Measurements from ENCODE around the gene CLPTM1L.
A peak's percentile ranks its signal among the peaks of the same experiment; 100 is the strongest.

Gene CLPTM1L

GRCh38 chr5:1299511-1299850 lies 45.4 kb downstream of the CLPTM1L start:
- no CpG with 5 or more reads among the region's 9 CpGs for WGBS (ENCODE audit: extremely low coverage, insufficient coverage, low lambda C conversion rate)
- no peak overlapping the region for H3K4ac ChIP-seq (ENCODE audit: low read depth, low read length)
- H3K27me3 ChIP-seq (ENCODE audit: insufficient read depth, low read length, poor library complexity): no peaks in the 10 kb centered on the region
- no peak overlapping the region for H2BK15ac ChIP-seq (replicated peaks; ENCODE audit: low read depth)
- no peak overlapping the region for H3K23ac ChIP-seq (ENCODE audit: low read length)
- DNase-seq: no peak
- H3K79me2 ChIP-seq (ENCODE audit: control insufficient read depth, insufficient read depth, low read length): no peaks in the 10 kb centered on the region
- no peak overlapping the region for H2AK5ac ChIP-seq (ENCODE audit: low read length)
- no peaks in the 10 kb centered on the region for H3K4me1 ChIP-seq (ENCODE audit: control insufficient read depth, low read depth, low read length)
- H3K9ac ChIP-seq (ENCODE audit: low read length): no peak overlapping the region
- H2BK120ac ChIP-seq (ENCODE audit: low read depth, low read length): no peak overlapping the region
- no peak overlapping the region for H3K4me3 ChIP-seq (ENCODE audit: low read length)
- no peak overlapping the region for H4K8ac ChIP-seq (ENCODE audit: low read depth, low read length)
- no peak overlapping the region for H2BK5ac ChIP-seq (ENCODE audit: low read length)
- H3K36me3 ChIP-seq (ENCODE audit: control insufficient read depth, insufficient read depth, low read length): no peaks in the 10 kb centered on the region
- H3K4me2 ChIP-seq (ENCODE audit: low read length): no peak overlapping the region
- no peak overlapping the region for H4K5ac ChIP-seq (ENCODE audit: low read length)
- H3K18ac ChIP-seq (ENCODE audit: low read length): no peak overlapping the region
- H3K79me1 ChIP-seq (ENCODE audit: low read length): no peaks in the 10 kb centered on the region
- no peak overlapping the region for H3K56ac ChIP-seq (ENCODE audit: low read length)
- H3K27ac ChIP-seq (ENCODE audit: low read depth, low read length): no peak overlapping the region

GRCh38 chr5:1298723-1299510 lies 46.0 kb downstream of the CLPTM1L start:
- no peak overlapping the region for H3K23ac ChIP-seq (ENCODE audit: low read length)
- H3K4ac ChIP-seq (ENCODE audit: low read depth, low read length): no peak overlapping the region
- DNase-seq: no peak
- H3K56ac ChIP-seq (ENCODE audit: low read length): no peak overlapping the region
- no peaks in the 10 kb centered on the region for H3K27me3 ChIP-seq (ENCODE audit: insufficient read depth, low read length, poor library complexity)
- H3K9ac ChIP-seq (ENCODE audit: low read length): no peak overlapping the region
- H4K5ac ChIP-seq (ENCODE audit: low read length): no peak overlapping the region
- WGBS (ENCODE audit: extremely low coverage, insufficient coverage, low lambda C conversion rate): no CpG with 5 or more reads among the region's 33 CpGs
- H2BK120ac ChIP-seq (ENCODE audit: low read depth, low read length): no peak overlapping the region
- no peaks in the 10 kb centered on the region for H3K36me3 ChIP-seq (ENCODE audit: control insufficient read depth, insufficient read depth, low read length)
- no peak overlapping the region for H3K18ac ChIP-seq (ENCODE audit: low read length)
- H2BK15ac ChIP-seq (replicated peaks; ENCODE audit: low read depth): no peak overlapping the region
- no peak overlapping the region for H2BK5ac ChIP-seq (ENCODE audit: low read length)
- no peaks in the 10 kb centered on the region for H3K79me1 ChIP-seq (ENCODE audit: low read length)
- H4K8ac ChIP-seq (ENCODE audit: low read depth, low read length): no peak overlapping the region
- H3K4me3 ChIP-seq (ENCODE audit: low read length): no peak overlapping the region
- H2AK5ac ChIP-seq (ENCODE audit: low read length): no peak overlapping the region
- H3K4me2 ChIP-seq (ENCODE audit: low read length): no peak overlapping the region
- H3K4me1 ChIP-seq (ENCODE audit: control insufficient read depth, low read depth, low read length): no peaks in the 10 kb centered on the region
- no peak overlapping the region for H3K27ac ChIP-seq (ENCODE audit: low read depth, low read length)
- H3K79me2 ChIP-seq (ENCODE audit: control insufficient read depth, insufficient read depth, low read length): no peaks in the 10 kb centered on the region

DNA sequence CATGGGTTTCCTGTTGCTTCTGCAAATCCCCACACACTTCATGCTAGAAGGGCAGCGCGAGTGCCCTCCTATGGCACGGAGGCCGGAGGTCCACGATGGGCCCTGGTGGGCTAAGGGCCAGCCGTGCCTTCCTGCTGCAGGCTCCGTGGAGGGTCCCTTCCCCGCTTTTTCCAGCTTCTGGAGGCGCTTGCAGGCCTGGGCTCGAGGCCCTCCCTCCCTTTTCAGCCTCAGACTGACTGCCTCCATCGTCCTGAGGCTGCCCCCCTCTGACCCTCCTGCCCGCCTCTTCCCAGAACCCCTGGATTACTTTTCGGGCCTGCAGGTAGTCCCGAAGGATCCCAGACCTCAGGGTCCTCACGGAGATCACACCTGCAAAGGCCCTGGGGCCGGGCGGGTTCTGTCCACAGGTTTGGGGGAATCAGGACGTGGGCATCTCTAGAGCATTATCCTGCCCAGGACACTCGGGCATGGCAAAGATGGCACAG lies 46.8 kb downstream of the CLPTM1L start:
- Histone ChIP-seq H2BK5ac (ENCODE audit: low read length) (no peak overlapping the region), H3K4me3 (ENCODE audit: low read length) (no peak overlapping the region), H3K79me1 (ENCODE audit: low read length) (no peaks in the 10 kb centered on the region), H3K23ac (ENCODE audit: low read length) (no peak overlapping the region), H3K79me2 (ENCODE audit: control insufficient read depth, insufficient read depth, low read length) (no peaks in the 10 kb centered on the region), H3K18ac (ENCODE audit: low read length) (no peak overlapping the region), H3K56ac (ENCODE audit: low read length) (no peak overlapping the region), H3K27ac (ENCODE audit: low read depth, low read length) (no peak overlapping the region), H3K4me1 (ENCODE audit: control insufficient read depth, low read depth, low read length) (no peaks in the 10 kb centered on the region), H4K8ac (ENCODE audit: low read depth, low read length) (no peak overlapping the region), H3K4me2 (ENCODE audit: low read length) (no peak overlapping the region), H3K4ac (ENCODE audit: low read depth, low read length) (no peak overlapping the region), H3K27me3 (ENCODE audit: insufficient read depth, low read length, poor library complexity) (no peaks in the 10 kb centered on the region), H2BK120ac (ENCODE audit: low read depth, low read length) (no peak overlapping the region), H4K5ac (ENCODE audit: low read length) (no peak overlapping the region), H3K9ac (ENCODE audit: low read length) (no peak overlapping the region), H2BK15ac (replicated peaks; ENCODE audit: low read depth) (no peak overlapping the region), H3K36me3 (ENCODE audit: control insufficient read depth, insufficient read depth, low read length) (no peaks in the 10 kb centered on the region), H2AK5ac (ENCODE audit: low read length) (no peak overlapping the region)
- no CpG with 5 or more reads among the region's 19 CpGs for WGBS (ENCODE audit: extremely low coverage, insufficient coverage, low lambda C conversion rate)
- DNase-seq: no peak

GRCh38 chr5:1297243-1297642 lies 47.7 kb downstream of the CLPTM1L start:
- Histone ChIP-seq H3K4me3 (ENCODE audit: low read length) (no peak overlapping the region), H3K27ac (ENCODE audit: low read depth, low read length) (no peak overlapping the region), H2BK5ac (ENCODE audit: low read length) (no peak overlapping the region), H2BK15ac (replicated peaks; ENCODE audit: low read depth) (no peak overlapping the region), H3K9ac (ENCODE audit: low read length) (no peak overlapping the region), H3K36me3 (ENCODE audit: control insufficient read depth, insufficient read depth, low read length) (no peaks in the 10 kb centered on the region), H3K23ac (ENCODE audit: low read length) (no peak overlapping the region), H3K4me2 (ENCODE audit: low read length) (no peak overlapping the region), H4K8ac (ENCODE audit: low read depth, low read length) (no peak overlapping the region), H3K79me2 (ENCODE audit: control insufficient read depth, insufficient read depth, low read length) (no peaks in the 10 kb centered on the region), H3K56ac (ENCODE audit: low read length) (no peak overlapping the region), H3K4ac (ENCODE audit: low read depth, low read length) (no peak overlapping the region), H3K27me3 (ENCODE audit: insufficient read depth, low read length, poor library complexity) (no peaks in the 10 kb centered on the region), H4K5ac (ENCODE audit: low read length) (no peak overlapping the region), H3K79me1 (ENCODE audit: low read length) (no peaks in the 10 kb centered on the region), H3K4me1 (ENCODE audit: control insufficient read depth, low read depth, low read length) (no peaks in the 10 kb centered on the region), H2BK120ac (ENCODE audit: low read depth, low read length) (no peak overlapping the region), H3K18ac (ENCODE audit: low read length) (no peak overlapping the region), H2AK5ac (ENCODE audit: low read length) (no peak overlapping the region)
- WGBS (ENCODE audit: extremely low coverage, insufficient coverage, low lambda C conversion rate): no CpG with 5 or more reads among the region's 4 CpGs
- DNase-seq: no peak

DNA sequence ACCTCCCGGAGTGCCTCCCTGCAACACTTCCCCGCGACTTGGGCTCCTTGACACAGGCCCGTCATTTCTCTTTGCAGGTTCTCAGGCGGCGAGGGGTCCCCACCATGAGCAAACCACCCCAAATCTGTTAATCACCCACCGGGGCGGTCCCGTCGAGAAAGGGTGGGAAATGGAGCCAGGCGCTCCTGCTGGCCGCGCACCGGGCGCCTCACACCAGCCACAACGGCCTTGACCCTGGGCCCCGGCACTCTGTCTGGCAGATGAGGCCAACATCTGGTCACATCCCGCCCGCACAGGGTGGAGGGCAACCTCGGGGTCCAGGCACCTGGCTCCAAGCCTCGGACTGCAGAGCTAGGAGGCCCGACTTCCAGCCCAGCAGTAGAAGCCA lies 49.3 kb downstream of the CLPTM1L start:
- Histone ChIP-seq H3K79me2 (ENCODE audit: control insufficient read depth, insufficient read depth, low read length) (no peaks in the 10 kb centered on the region), H2BK120ac (ENCODE audit: low read depth, low read length) (no peak overlapping the region), H3K4ac (ENCODE audit: low read depth, low read length) (no peak overlapping the region), H3K4me1 (ENCODE audit: control insufficient read depth, low read depth, low read length) (no peaks in the 10 kb centered on the region), H2BK15ac (replicated peaks; ENCODE audit: low read depth) (no peak overlapping the region), H3K23ac (ENCODE audit: low read length) (no peak overlapping the region), H3K27ac (ENCODE audit: low read depth, low read length) (no peak overlapping the region), H3K56ac (ENCODE audit: low read length) (peak overlapping the region; percentile 69), H4K5ac (ENCODE audit: low read length) (no peak overlapping the region), H3K4me3 (ENCODE audit: low read length) (no peak overlapping the region), H4K8ac (ENCODE audit: low read depth, low read length) (no peak overlapping the region), H3K18ac (ENCODE audit: low read length) (no peak overlapping the region), H3K27me3 (ENCODE audit: insufficient read depth, low read length, poor library complexity) (no peaks in the 10 kb centered on the region), H2BK5ac (ENCODE audit: low read length) (no peak overlapping the region), H3K79me1 (ENCODE audit: low read length) (no peaks in the 10 kb centered on the region), H3K36me3 (ENCODE audit: control insufficient read depth, insufficient read depth, low read length) (no peaks in the 10 kb centered on the region), H2AK5ac (ENCODE audit: low read length) (no peak overlapping the region), H3K4me2 (ENCODE audit: low read length) (peak overlapping the region; percentile 78), H3K9ac (ENCODE audit: low read length) (peak overlapping the region; percentile 68)
- no CpG with 5 or more reads among the region's 22 CpGs for WGBS (ENCODE audit: extremely low coverage, insufficient coverage, low lambda C conversion rate)
- DNase-seq: no peak

Data from mesendoderm (in vitro differentiated cells).